T1000 (cell line): ENCODE results near the gene PRRT1.
"Not testable (repeated sequence)": the region's sequence is repeated elsewhere in the genome, so short reads cannot be mapped to it uniquely, and the experiment has no call there.

ENCODE experiments used
- DNase-seq: peaks from one replicate; lab custom pipeline; 2025; ENCODE audit warnings: mixed read lengths; lab: John Stamatoyannopoulos, UW

Gene PRRT1

GRCh38 chr6:32120573-32121059 lies 31.1 kb downstream of the PRRT1 start:
- no peak for DNase-seq

GRCh38 chr6:32118782-32119628 lies 32.7 kb downstream of the PRRT1 start:
- peak; percentile 64 for DNase-seq

GRCh38 chr6:32117461-32117860 lies 34.3 kb downstream of the PRRT1 start:
- no peak for DNase-seq

- DNase-seq = no peak
These were observed 35.1 kb downstream of the PRRT1 start for GRCh38 chr6:32116674-32117073.

GRCh38 chr6:32115623-32116022 lies 36.1 kb downstream of the PRRT1 start:
- DNase-seq = no peak

GRCh38 chr6:32114796-32115195 lies 36.9 kb downstream of the PRRT1 start:
- DNase-seq = peak; percentile 65

- DNase-seq = peak; percentile 89
These were observed 38.1 kb downstream of the PRRT1 start for GRCh38 chr6:32113386-32114352.

- DNase-seq = no peak
These were observed 39.2 kb downstream of the PRRT1 start for GRCh38 chr6:32112431-32112980.

GRCh38 chr6:32111424-32112066 lies 40.2 kb downstream of the PRRT1 start:
- no peak for DNase-seq

GRCh38 chr6:32110632-32111031 lies 41.1 kb downstream of the PRRT1 start:
- DNase-seq = no peak

- no peak for DNase-seq
These were observed 42.0 kb downstream of the PRRT1 start for GRCh38 chr6:32109765-32110160.

- DNase-seq = no peak
These were observed 42.5 kb downstream of the PRRT1 start, which contains the start of gene TNXB for GRCh38 chr6:32109114-32109764. TNXB (minus strand) TSS chr6:32109338; CDS start chr6:32098198, 11,140 bp downstream.

- no peak for DNase-seq
These were observed 43.0 kb downstream of the PRRT1 start for GRCh38 chr6:32108727-32109113.

- DNase-seq = peak; percentile 71
These were observed 43.6 kb downstream of the PRRT1 start for GRCh38 chr6:32108094-32108627.

GRCh38 chr6:32107406-32107805 lies 44.3 kb downstream of the PRRT1 start:
- peak; percentile 34 for DNase-seq

GRCh38 chr6:32105433-32105832 lies 46.3 kb downstream of the PRRT1 start:
- DNase-seq = no peak

GRCh38 chr6:32102255-32102654 lies 49.5 kb downstream of the PRRT1 start:
- no peak for DNase-seq

- DNase-seq = not testable (repeated sequence)
These were observed 51.5 kb downstream of the PRRT1 start for GRCh38 chr6:32100251-32100650.
